Ishikawa (cell line): ENCODE measurements around the gene UBL3.

Experiments
- CEBPB ChIP-seq: IDR thresholded peaks from 2 replicates; pipeline ENCODE4 v1.6.1; 2012
- CREB1 ChIP-seq: IDR thresholded peaks from 2 replicates; pipeline ENCODE4 v1.6.1; 2012; ENCODE audit warnings: low read depth
- EGR1 ChIP-seq: IDR thresholded peaks from 2 replicates; pipeline ENCODE4 v1.6.1; 2012
- EP300 ChIP-seq: IDR thresholded peaks from 2 replicates; pipeline ENCODE4 v1.6.1; 2012; ENCODE audit warnings: borderline replicate concordance
- FOXM1 ChIP-seq: IDR thresholded peaks from 2 replicates; pipeline ENCODE4 v1.6.1; 2012; ENCODE audit warnings: low read depth, borderline replicate concordance
- MAX ChIP-seq: IDR thresholded peaks from 2 replicates; pipeline ENCODE4 v1.6.1; 2012
- NFIC ChIP-seq: IDR thresholded peaks from 2 replicates; pipeline ENCODE4 v1.6.1; 2012
- RAD21 ChIP-seq: IDR thresholded peaks from 2 replicates; pipeline ENCODE4 v1.6.1; 2012; ENCODE audit warnings: low read depth
- REST ChIP-seq: IDR thresholded peaks from 2 replicates; pipeline ENCODE4 v1.6.1; 2012; ENCODE audit warnings: low read depth, mild to moderate bottlenecking
- TAF1 ChIP-seq: IDR thresholded peaks from 2 replicates; pipeline ENCODE4 v1.6.1; 2012; ENCODE audit warnings: low read depth, mild to moderate bottlenecking
- TCF12 ChIP-seq: IDR thresholded peaks from 2 replicates; pipeline ENCODE4 v1.6.1; 2012; ENCODE audit warnings: low read depth
- TEAD4 ChIP-seq: IDR thresholded peaks from 2 replicates; pipeline ENCODE4 v1.6.1; 2012
- USF1 ChIP-seq: IDR thresholded peaks from 2 replicates; pipeline ENCODE4 v1.6.1; 2012
- YY1 ChIP-seq: IDR thresholded peaks from 2 replicates; pipeline ENCODE4 v1.6.1; 2012; ENCODE audit warnings: low read depth
- ZBTB7A ChIP-seq: IDR thresholded peaks from 2 replicates; pipeline ENCODE4 v1.6.1; 2012; ENCODE audit warnings: low read depth

UBL3 gene

GRCh38 chr13:29830000-29830399, 20.4 kb downstream of the UBL3 start:
- TF ChIP-seq MAX (no peak), RAD21 (no peak)

- TF ChIP-seq EGR1 (no peak), ZBTB7A (no peak), CREB1 (no peak), TEAD4 (no peak), TAF1 (no peak), CEBPB (no peak), MAX (no peak), YY1 (no peak), TCF12 (no peak), REST (no peak), NFIC (no peak), RAD21 (no peak), FOXM1 (no peak), EP300 (no peak), USF1 (no peak)
These were observed 31.3 kb downstream of the UBL3 start for GRCh38 chr13:29819143-29819542.

GRCh38 chr13:29817604-29818378, 32.6 kb downstream of the UBL3 start:
- no peak for TF ChIP-seq ZBTB7A
- TF ChIP-seq EGR1: no peak

- no peak for TF ChIP-seq TAF1
- TF ChIP-seq NFIC: no peak
- TF ChIP-seq EGR1: no peak
These were observed 33.7 kb downstream of the UBL3 start for GRCh38 chr13:29816715-29817114.

- TF ChIP-seq TEAD4: no peak
- TF ChIP-seq EP300: no peak
- no peak for TF ChIP-seq RAD21
- no peak for TF ChIP-seq REST
- no peak for TF ChIP-seq NFIC
- TF ChIP-seq TAF1: no peak
- TF ChIP-seq MAX: no peak
- no peak for TF ChIP-seq CREB1
- no peak for TF ChIP-seq CEBPB
- TF ChIP-seq EGR1: no peak
- TF ChIP-seq ZBTB7A: no peak
- TF ChIP-seq YY1: no peak
- no peak for TF ChIP-seq TCF12
- no peak for TF ChIP-seq USF1
- TF ChIP-seq FOXM1: no peak
These were observed 35.1 kb downstream of the UBL3 start for GRCh38 chr13:29815336-29815735.

GRCh38 chr13:29810898-29811297, 39.5 kb downstream of the UBL3 start:
- TF ChIP-seq MAX (no peak), USF1 (no peak), EP300 (no peak), TEAD4 (no peak), REST (no peak), CREB1 (no peak), CEBPB (no peak), RAD21 (no peak), TCF12 (no peak), NFIC (no peak), YY1 (no peak), TAF1 (no peak), FOXM1 (no peak), ZBTB7A (no peak)
